NCI-H1105 treated with DMSO at 0.1 percent for 48 hours (cell line): ENCODE data around the gene MYO9A.

Experiments
- DNase-seq: peaks from one replicate; lab custom pipeline; 2025; lab: John Stamatoyannopoulos, UW

Gene MYO9A

DNA sequence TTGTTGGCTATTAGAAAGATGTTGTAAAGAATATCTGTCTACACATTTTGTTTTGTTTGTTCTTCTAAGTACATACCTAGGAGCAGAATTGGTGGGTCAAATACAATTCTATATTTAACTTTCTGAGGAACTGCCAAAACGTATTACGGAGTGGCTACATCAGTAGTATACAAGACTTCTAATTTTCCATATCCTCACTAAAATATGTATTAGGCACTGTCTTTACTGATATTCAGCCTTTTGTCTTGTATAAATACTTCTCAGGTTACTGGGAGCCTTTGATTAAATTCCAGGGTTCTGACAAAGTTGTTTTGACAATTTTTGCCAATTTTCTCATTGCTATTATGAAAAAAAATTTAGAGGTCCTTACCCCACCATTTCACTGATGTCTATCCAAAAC is 160.9 kb downstream of the MYO9A start:
- DNase-seq, result no peak

DNA sequence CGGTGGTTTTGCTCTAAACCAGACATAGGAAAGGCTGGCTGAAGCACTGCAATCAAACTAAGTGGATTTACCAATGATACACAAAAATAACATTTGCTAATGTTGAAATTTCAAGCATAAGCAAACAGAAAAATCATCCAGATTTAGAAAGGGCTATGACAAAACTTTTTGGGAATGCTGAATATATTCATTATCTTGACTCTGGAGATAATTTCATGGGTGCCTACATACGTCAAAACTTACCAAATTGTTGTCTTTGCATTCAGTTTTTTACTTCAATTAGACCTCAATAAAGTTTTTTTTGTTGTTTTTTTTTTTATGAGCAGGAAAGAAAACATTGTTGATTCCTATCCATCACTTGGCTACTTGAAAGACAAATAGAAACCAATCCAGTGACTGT is 166.8 kb downstream of the MYO9A start:
- no peak for DNase-seq

DNA sequence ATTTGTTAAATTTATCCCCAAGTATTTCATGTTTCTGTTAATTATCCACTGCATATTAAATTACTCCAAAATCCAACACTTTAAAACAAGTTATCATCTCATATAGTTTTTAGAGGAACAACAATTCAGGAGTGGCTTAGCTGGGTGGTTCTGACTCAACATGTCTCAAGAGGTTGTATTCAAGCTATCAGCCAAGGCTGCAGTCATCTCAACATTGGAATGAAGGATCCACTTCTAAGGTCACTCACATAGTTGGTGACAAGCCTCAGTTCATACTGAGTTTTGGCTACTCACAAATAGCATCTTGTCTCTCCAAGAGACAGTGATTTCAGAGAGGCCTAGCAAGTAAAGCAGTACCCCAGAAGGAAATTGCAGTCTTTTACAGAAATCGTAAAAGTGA is 172.9 kb downstream of the MYO9A start:
- no peak for DNase-seq

DNA sequence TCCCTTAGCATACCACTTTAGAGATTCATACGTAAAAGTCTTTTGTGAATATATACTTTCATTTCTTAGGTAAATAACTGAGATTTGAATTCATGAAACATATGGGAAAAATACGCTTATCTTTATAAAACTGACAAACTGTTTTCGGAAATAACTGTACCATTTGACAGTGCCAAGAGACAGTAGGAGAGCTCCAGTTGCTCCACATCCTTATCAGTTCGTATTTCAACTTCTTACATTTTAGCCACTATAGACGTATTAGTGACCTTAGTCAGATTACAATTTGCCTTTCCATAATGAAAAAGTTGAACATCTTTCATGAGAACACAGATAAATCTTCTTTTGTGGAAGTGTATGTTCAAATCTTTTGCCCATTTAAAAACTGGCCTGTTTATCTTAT is 174.1 kb downstream of the MYO9A start:
- DNase-seq, result no peak

DNA sequence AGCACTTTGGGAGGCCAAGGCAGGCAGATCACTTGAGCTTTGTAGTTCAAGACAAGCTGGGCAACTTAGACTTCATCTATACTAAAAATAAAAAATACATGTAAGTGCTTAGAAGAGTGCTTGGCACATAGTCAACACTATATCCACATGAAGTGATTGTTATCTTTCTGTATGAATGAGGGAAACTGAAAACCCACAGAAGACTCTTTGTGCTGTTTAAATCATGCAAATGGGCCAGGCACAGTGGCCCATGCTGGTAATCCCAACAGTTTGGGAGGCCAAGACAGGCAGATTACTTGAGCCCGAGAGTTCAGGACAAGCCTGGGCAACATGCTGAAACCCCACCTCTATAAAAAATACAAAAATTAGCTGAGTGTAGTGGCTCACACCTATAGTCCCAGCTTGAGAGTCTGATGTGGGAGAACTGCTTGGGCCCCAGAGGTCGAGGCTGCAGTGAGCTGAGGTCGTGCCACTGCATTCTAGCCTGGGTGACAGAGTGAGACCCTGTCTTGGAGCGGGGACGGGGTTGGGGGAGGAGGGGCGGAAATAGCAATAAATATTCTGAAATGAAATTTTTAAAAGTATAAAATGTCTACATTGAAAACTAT is 177.9 kb downstream of the MYO9A start:
- no peak for DNase-seq

DNA sequence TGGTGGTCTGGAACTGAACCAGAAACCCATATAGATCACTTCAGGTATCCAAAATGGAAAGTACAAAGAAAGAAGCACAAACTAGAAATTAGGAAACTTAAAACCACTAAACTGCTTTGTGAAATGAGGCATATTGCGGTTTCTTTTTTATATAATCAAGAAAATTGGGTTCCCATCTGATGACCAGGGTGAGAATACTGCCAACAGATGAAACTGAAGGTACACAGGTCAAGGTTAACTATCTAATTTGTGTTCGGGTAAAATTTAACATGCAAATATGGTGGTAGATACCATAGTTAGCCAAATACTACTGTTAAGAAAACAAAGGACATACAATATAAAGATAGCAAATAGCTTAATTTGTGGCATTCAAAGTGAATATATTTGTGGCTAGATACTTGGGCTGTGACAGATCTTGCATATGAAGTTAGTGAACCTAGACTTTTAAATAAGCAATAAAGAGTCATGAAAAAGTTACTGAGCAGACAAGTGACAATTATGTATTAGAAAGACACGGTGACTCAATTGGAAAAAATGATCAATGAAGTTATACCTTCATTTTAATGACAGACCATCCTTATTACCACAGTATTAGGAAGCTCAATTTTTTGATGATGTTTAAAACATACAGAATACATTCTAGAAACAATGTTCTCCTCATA is 180.2 kb downstream of the MYO9A start:
- no peak for DNase-seq

DNA sequence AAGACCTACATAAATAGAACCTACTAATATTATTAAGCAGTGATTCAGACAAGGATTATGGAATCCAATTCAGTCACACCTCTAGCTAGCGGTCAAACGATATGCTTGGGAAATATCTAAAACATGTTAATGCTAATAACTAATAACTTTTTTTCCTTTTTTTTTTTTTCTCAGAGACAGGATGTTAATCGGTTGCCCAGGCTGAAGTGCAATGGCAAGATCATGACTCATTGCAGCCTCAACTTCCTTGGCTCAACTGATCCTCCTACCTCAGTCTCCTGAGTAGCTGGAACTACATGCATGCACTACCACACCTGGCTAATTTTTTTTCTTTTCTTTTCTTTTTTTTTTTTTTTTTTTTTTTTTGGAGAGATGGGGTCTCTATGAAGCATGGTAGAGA is 183.5 kb downstream of the MYO9A start:
- no peak for DNase-seq

DNA sequence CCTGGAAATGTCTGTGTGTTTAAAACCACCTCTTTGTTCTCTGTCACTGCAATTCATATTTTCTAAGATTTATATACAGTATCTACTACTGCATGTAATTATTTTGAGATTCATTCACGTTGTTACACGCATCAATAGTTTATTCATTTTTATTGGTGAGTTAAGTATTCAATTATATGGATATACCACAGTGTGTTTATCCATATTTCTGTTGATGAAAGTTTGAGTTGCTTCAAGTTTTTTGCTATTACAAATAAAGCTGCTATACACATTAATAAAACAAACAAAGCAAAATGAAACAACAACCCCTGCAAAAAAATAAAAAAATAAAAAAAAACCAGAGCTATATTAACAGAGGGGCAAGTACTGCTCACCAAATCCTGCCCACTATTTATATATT is 185.3 kb downstream of the MYO9A start:
- DNase-seq, result no peak

DNA sequence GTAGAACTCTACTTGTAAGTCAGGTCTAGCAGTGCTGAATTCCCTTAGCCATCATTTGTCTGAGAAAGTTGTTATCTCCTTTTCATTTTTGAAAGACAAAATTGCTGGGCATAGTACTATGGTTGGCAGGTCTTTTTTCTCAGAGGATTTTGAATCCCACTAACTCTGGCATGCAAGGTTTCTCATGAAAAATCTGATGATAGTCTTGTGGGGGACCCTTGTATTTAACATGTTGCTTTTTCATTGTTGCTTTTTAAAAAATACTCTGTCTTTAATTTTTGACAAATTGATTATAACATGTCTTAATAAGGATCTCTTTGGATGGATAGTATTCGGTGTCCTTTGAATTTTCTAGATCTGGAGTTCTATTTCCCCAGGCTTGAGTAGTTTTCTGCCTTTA is 186.7 kb downstream of the MYO9A start:
- no peak for DNase-seq

DNA sequence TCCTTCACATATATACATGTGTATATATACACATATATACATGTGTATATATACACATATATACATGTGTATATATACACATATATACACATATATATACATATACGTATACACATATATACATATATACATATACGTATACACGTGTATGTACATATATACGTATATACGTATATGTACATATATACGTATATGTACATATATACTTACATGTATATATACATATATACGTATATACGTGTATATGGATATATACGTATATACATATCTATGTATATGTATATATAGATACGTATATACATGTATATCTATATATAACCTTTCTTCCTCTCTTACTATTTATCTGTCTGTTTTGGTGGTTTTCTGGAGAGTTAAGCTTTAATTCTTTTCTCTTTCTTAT is 192.8 kb downstream of the MYO9A start:
- no peak for DNase-seq

DNA sequence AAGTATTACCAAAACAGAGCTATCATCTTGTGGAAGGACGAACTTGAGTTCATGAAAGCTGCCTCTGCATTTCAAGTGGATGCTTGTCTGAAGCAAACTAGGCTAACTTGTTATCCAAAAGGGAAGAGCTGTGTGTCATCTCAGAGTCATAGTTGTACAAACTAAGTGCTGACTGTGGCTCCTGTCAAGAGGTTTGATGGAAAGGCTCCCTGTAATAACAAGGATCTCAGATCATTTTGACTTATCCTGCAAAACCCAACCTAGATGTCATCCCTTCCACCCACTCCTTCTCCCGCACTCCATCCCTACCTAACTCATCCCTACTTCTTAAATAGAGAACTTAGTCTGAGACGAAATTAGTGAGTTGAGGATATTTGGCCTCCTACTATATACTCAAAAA is 196.8 kb downstream of the MYO9A start:
- no peak for DNase-seq

DNA sequence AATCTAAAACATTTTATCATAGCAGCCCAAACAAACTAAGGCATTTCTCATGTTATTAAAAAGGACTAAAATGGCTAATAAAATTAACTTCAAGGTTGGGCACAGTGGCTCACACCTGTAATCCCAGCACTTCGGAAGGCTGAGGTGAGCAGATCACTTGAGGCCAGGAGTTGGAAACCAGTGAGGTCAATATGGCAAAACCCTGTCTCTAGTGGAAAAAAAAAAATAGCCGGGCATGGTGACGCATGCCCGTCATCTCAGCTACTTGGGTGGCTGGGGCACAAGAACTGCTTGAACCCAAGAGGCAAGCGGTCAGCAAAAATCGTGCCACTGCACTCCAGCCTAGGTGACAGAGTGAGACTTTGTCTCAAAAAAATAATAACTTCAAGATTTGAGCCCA is 197.4 kb downstream of the MYO9A start:
- no peak for DNase-seq

DNA sequence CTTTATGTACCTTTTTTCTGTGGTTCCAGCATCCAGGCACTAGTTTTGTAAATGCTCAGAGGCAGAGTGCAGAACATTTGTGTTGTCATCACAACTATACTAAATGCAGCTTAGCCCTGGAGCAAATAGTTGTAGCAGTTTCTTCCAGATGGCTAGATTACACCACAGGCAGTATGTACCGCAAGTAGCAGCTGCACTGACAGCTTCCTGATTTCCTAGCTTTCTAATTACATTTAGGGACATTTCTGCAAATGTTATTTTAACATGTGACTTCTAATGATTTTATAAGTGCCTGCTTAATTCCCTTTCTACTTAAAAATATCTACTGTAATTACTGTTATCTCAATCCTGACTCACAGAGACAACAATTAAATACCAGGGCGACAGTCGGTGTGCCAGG is 201.1 kb downstream of the MYO9A start:
- DNase-seq, result peak; percentile 9

DNA sequence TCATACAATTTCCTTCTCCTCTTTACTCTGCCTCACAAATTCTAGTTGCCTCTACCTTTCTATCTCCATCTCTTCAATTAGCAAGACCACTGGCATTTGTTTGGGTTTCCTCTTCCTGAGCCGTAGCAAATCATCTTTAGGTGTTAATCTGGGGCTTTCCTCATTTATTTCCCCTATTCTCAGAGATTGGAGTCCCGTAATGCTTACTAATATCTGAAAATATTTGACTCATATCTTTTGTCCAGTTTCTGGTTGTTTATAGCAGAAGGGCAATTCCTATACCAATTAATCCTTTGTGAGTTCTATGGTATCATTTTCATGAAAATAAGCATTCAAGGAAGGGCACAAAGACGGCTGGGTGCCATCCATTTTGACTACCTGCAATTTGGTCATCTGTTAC is 203.9 kb downstream of the MYO9A start:
- DNase-seq, result no peak

DNA sequence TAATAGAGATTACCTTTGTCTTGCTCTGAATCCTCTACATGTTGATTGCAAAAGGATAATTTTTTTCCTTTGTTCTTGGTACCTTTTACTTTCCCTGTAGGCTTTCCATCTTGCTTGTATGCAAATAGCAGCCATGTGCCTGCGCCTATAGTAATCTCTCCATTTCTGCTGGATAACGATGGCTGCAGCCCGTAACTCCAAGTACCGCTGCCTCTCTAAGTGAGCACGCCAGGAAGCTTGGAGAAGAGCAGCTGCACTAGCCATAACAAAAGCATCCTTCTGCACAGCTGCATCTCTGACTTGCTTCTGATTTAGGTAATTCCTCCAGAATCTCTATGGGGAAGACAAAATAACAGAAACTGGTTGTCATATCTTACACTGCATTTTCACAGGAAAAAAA is 218.3 kb downstream of the MYO9A start:
- peak; percentile 63 for DNase-seq

DNA sequence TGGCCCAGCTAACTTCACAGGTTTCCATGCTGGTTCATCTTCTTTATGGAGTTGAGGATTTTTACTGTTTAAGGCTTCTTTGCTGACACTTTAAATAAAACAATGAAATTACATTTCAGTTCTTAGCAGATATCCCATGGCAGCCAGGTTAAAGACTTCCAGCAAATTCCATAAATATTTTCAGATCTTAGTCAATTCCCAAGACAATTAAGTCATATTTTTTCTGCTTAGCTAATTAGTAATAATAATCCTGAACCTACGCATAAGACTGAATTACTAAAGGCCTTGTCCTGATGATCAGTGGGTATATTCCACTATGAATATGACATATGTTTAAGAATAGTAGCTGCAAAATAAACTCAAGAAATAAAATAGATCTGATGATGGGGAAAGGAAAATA is 224.3 kb downstream of the MYO9A start:
- DNase-seq, result no peak

DNA sequence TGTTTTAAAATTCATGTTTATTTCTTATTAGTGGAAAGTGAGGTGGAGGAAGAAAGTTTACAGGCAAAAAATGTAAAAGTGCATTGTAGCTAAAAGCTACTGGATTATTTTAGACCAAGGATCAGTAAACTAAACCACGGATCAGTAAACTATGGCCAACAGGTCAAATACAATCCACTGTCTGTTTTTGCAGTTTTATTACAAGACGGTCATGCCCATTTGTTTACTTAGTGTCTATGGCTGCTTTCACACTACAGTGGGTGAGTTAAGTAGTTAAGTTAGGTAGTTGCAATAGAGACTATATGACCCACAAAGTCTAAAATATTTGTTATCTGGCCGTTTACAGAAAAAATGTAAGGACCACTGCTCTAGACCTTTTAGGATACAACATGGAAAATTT is 225.6 kb downstream of the MYO9A start:
- DNase-seq, result no peak

DNA sequence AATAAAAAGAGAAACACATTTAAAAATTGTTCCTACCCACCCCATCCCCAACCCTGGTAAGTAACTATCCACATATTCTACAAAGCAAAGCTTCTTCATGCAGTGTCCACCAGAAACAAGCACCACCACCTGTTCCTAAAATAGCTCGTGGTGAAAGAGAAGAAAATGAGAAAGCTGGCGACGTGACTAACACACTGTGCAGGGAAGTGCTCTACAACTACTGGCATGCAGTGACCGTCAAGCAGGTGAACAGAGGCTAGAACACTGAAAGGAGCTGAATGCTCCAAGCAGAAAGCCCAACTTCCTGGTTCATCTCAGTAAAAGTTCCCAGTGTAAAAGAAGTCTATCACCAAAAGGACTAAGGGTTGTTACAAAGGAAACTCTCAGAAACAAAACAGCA is 226.9 kb downstream of the MYO9A start:
- DNase-seq, result no peak

DNA sequence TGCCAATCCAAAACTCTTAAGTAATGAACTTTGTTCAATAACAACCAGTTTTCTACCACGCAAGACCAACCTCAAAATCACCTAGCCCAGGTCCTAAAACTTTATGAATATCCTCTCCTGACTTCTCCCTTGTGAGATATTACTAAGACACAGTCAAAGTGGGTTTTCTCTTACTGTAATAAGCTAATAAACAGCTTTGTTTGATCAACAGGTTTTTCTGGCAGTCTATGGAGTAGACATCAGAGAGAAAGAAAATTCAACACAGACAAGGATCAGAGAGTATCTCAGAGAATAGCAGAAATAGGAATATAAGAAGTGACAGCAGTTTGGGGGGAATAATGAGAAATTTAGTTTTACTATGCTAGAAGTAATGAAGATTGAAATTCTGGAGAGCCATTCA is 228.0 kb downstream of the MYO9A start:
- DNase-seq, result no peak

DNA sequence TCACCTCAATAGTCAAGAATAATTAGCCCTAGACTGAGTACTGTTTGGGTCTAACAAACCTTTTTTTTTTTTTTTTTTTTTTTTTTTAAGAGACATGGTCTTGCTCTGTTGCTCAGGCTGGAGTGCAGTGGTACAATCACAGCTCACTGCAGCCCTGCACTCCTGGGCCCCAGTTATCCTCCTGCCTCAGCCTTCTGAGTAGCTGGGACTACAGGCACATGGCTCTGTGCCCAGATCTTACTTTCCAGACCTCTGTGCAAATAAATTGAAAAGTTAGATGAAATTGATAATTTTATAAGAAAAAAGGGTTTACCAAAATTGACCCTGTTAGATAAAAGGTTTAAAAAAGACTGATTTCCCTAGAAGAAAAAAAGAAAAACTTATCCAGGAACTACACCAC is 228.6 kb downstream of the MYO9A start:
- DNase-seq, result no peak

DNA sequence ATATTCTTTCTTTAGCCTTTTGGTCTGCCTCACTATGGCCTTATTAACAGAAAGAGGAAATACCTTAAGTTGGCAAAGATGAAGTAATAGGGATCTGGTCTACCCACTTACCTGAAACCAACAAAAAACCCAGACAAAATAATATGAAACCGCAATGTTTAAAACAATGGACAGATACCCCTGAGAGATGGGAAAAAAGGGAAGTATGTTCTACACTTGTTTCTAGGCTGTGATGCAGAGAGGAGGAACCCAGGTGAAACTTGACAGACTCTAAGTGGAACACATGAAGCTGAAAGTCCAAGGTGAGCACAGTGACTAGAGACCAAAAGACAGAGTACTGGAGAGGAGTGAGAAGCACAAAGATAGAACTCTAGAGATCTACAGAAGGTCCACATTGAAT is 229.2 kb downstream of the MYO9A start:
- no peak for DNase-seq

DNA sequence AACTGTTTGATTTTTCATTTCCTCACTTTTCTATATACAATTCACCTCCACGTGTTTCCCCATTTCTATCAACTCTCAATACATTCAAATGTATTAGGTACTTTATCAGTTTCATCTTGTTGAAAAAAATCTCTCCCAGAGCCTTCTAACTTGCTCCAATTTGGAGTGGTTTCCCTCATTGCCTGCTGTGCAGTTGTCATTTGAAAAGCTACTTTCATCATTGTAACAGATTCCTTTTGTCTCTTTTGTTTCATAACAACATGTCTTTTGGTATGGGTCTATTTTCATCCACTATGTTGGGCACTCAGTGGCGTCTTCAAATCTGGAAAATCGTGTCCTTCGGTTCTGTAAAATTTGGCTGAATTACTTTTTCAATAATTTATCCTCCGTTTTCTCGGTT is 232.6 kb downstream of the MYO9A start:
- DNase-seq, result no peak

DNA sequence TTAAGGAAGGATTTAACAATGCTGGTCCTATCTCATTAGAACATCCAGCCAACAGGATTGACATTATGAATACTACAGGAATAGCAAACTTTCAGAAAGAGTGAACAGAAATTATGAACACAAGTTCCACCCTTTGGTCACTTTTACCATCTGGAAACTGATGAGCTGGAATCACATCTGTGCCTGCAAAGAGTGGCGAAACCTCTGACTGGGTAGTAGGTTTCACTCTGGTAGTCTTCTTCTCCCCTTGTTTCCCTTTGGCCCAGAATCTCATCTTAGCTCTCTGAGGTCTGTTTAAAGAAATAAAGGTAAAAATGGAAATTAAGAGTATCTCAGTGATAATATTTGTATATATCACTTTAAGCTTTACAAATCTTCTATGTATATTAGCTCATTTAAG is 234.5 kb downstream of the MYO9A start:
- DNase-seq, result no peak

DNA sequence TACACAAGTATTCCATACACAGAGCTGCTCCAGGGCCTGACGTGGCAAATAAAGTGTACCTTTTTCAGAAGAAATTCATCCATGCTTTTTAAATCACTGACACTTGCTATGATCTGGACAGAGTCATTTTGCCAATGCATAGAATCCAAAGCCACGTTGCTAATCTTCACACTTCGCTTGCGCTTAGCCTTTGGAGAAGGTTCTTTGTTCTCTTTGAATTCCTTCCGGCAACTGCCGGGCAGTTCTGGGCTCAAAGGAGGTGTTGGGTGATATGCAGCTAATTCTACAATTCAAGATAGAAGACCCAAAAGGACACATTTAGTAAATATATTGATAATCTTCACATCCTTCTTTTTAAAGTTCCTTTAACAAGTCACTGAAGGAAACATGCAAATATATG is 237.7 kb downstream of the MYO9A start:
- no peak for DNase-seq
